D721Med (cell line): ENCODE measurements around the gene PHF21A.
"Not testable (repeated sequence)": the region's sequence is repeated elsewhere in the genome, so short reads cannot be mapped to it uniquely, and the experiment has no call there.

ENCODE experiments used
- DNase-seq: peaks from one replicate; pipeline ENCODE4 v3.0.0; 2011; ENCODE audit warnings: low spot score; ENCODE audit not compliant: insufficient read length
- FAIRE-seq: peaks from 2 replicates; lab custom pipeline; 2011; peaks lifted over from hg19 to GRCh38; lab: Jason Lieb, UNC
- TF ChIP-seq, protein P1 (sequence below): IDR thresholded peaks from 2 replicates; pipeline ENCODE4 v1.5.1; 2012; ENCODE audit warnings: mild to moderate bottlenecking, control low read depth; ENCODE audit not compliant: insufficient read depth; ENCODE audit errors: missing control alignments

Gene PHF21A

DNA sequence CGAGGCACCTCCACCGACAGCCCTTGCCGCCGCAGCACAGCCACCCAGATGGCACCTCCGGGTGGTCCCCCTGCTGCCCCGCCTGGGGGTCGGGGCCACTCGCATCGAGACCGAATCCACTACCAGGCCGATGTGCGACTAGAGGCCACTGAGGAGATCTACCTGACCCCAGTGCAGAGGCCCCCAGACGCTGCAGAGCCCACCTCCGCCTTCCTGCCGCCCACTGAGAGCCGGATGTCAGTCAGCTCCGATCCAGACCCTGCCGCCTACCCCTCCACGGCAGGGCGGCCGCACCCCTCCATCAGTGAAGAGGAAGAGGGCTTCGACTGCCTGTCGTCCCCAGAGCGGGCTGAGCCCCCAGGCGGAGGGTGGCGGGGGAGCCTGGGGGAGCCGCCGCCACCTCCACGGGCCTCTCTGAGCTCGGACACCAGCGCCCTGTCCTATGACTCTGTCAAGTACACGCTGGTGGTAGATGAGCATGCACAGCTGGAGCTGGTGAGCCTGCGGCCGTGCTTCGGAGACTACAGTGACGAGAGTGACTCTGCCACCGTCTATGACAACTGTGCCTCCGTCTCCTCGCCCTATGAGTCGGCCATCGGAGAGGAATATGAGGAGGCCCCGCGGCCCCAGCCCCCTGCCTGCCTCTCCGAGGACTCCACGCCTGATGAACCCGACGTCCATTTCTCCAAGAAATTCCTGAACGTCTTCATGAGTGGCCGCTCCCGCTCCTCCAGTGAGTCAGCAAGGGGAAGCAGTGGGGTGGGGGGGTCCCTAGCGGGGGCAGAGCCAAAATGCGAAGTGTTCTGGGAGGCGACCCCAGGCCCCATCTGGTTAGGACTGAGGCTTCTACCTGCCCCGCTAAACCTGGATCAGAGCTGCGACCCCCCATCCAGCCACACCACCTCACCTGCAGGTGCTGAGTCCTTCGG lies 218.5 kb downstream of the PHF21A start:
- TF ChIP-seq, protein P1, sequence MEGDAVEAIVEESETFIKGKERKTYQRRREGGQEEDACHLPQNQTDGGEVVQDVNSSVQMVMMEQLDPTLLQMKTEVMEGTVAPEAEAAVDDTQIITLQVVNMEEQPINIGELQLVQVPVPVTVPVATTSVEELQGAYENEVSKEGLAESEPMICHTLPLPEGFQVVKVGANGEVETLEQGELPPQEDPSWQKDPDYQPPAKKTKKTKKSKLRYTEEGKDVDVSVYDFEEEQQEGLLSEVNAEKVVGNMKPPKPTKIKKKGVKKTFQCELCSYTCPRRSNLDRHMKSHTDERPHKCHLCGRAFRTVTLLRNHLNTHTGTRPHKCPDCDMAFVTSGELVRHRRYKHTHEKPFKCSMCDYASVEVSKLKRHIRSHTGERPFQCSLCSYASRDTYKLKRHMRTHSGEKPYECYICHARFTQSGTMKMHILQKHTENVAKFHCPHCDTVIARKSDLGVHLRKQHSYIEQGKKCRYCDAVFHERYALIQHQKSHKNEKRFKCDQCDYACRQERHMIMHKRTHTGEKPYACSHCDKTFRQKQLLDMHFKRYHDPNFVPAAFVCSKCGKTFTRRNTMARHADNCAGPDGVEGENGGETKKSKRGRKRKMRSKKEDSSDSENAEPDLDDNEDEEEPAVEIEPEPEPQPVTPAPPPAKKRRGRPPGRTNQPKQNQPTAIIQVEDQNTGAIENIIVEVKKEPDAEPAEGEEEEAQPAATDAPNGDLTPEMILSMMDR = no peak
- FAIRE-seq (no peak), DNase-seq (no peak)

DNA sequence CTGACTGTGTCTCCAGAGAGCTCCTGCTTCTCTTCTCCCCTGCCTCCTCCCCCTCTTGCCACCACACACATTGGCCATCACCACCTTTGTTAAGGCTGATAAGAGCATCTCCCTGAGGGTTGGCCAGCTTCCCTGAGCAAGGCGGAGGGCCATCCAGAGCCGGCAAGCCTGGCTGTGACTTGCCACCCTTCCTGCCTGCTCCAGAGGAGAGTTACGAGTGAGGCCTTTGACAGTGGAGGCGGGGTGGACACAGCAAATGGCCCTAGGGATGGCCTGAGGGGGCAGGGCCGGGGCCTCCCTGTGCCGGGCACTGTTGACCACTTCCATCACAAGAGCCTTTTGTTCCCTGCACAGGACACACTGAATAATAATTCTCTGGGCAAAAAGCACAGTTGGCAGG lies 219.6 kb downstream of the PHF21A start:
- TF ChIP-seq, protein P1 = no peak
- DNase-seq = no peak
- FAIRE-seq = no peak

DNA sequence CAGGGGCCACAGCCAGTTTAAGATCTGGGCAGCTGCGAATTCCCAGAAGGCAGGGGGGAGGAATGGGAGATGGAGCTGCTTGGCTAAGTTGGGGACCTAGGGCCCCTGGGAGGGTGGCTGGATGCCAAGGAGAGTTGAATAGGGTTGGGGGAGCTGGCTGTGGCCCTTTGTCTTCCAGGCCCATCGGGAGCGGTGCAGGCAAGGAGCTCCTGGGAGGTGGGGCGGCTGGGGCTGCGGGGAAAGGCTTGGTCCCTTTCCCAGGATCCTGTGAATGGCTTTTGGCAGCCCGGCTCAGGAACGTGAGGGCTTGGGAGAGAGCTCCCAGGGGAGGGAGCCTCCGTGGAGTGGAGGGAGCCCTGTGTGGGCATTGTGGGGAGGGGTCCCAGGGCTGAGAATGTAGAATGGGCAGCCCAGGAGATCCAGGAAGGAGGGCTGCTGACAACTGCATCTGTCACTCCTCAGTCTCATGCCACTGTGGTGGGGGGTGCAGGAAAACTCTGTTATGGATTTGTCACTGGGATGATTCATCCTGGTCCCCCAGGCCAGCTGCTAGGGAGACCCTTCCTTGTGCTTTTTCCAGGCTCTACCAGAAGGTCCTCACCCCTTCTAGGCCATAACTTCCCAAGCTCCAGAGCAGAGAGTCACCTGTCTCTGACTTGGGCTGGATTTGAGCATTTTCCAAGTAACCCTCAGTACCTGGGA lies 220.2 kb downstream of the PHF21A start:
- TF ChIP-seq, protein P1 = no peak
- no peak for DNase-seq

DNA sequence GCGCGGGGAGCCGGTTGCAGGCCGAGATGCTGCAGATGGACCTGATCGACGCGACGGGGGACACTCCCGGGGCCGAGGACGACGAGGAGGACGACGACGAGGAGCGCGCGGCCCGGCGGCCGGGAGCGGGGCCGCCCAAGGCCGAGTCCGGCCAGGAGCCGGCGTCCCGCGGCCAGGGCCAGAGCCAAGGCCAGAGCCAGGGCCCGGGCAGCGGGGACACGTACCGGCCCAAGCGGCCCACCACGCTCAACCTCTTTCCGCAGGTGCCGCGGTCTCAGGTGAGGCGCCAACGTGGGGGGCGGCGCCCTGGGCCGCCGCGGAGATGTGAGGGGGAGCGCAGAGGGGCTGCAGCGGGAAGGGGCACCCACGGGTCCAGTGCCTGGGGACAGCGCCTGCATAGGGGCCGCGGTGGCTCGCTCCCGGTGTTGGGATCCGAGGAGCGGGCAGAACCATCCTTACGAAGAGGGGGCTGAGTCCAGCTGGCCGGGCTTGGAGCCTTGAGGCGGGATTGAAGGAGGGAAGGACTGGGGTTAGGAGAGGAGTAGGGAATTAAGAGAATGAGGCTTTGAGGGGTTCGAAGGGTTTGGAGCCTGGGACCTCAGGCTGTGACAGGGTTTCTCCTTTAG lies 221.0 kb downstream of the PHF21A start:
- DNase-seq = not testable (repeated sequence)

More for the DNA sequence above, 220.2 kb downstream of the PHF21A start:
- FAIRE-seq = no peak

DNA sequence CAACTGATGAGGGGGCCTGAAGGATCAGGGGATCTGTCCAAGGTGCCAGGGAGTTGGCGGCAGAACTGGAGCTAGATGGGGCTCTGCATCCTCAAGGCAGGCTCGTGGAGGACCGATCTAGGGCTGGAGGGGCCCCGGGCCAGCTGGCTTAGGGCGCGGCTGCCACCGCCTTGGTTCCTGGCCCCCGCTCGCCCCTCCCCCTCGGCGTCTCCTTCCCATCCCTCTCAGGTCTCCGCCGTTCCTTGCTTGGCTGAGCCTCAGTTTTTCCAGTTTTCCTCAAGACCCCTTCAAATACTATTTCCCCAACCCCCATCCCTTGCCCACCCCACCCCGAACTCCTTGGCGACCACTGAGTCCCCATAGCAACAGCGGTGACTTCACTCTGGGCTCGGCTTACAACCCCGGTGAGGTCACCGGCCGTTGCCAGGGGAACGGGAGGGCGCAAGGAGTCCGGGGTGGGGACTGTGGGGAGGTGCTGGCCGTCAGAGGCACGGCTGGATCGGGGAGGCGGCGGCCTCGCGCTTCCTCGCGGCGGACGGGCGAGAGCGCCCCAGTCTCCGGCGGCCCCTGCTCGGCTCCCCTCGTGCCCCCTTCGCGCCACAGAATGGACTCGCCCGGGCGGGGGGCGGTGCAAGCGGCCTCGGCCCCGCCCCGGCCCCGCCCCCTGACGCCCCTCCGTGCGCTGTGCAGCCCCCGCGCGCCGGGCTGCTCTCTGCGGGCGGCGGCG lies 221.6 kb downstream of the PHF21A start:
- FAIRE-seq (no peak), DNase-seq (peak; percentile 88)
- TF ChIP-seq, protein P1 = no peak

More for the DNA sequence above, 221.0 kb downstream of the PHF21A start:
- not testable (repeated sequence) for FAIRE-seq

DNA sequence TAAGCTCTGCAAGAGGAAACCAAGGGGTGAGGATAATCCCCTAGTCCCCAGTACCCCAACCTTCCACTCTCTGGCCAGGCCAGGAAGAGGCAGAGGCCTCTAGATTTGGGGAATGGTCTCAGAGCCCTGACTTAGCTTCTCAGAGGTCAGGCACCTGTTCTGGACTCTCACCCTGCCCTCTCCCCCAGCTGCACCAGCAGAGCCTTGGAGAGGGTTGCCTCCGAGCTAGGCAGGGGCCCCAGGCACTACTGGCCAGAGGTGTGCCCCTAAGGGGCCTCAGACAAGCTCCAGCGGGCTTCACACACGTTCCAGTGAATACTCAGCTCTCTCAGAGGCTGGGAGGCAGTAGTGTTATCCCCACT lies 222.2 kb downstream of the PHF21A start:
- no peak for DNase-seq
- FAIRE-seq = no peak
- TF ChIP-seq, protein P1 = no peak

DNA sequence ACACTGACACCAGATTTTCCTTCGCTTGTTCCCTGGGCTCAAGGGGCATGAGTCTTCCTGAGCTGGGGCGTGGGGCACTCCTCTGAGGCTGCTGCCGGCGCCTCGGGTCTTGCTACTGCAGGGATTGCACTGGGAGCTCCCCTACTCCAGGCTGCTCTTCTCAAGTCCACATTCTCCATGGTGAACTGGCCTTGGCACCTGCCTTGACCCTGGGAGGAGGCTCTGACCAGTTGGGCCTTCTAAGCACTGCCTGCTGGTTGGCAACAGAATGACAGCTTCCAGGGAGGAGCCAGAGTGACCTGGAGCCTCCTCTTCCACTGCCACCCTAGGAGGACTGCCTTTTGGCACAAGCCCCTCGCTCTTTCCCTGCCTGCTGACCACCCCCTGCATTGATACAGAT lies 223.7 kb downstream of the PHF21A start:
- TF ChIP-seq, protein P1 = no peak
- FAIRE-seq (no peak), DNase-seq (no peak)
